ENCODE results near the gene PCDHA7.
"Not testable (repeated sequence)": the region's sequence is repeated elsewhere in the genome, so short reads cannot be mapped to it uniquely, and the experiment has no call there.

Gene PCDHA7

DNA sequence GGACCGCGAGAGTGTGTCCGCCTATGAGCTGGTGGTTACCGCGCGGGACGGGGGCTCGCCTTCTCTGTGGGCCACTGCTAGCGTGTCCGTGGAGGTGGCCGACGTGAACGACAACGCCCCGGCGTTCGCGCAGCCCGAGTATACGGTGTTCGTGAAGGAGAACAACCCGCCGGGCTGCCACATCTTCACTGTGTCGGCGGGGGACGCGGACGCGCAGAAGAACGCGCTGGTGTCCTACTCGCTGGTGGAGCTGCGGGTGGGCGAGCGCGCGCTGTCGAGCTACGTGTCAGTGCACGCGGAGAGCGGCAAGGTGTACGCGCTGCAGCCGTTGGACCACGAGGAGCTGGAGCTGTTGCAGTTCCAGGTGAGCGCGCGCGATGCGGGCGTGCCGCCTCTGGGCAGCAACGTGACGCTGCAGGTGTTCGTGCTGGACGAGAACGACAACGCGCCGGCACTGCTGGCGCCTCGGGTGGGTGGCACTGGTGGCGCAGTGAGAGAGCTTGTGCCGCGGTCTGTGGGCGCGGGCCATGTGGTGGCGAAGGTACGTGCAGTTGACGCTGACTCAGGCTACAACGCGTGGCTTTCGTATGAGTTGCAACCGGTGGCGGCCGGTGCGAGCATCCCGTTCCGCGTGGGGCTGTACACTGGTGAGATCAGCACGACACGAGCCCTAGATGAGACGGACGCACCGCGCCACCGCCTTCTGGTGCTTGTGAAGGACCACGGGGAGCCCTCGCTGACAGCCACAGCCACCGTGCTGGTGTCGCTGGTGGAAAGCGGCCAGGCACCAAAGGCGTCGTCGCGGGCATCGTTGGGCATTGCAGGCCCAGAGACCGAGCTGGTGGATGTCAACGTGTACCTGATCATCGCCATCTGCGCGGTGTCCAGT lies 1.8 kb downstream of the PCDHA7 start:
- TF ChIP-seq, protein P1, sequence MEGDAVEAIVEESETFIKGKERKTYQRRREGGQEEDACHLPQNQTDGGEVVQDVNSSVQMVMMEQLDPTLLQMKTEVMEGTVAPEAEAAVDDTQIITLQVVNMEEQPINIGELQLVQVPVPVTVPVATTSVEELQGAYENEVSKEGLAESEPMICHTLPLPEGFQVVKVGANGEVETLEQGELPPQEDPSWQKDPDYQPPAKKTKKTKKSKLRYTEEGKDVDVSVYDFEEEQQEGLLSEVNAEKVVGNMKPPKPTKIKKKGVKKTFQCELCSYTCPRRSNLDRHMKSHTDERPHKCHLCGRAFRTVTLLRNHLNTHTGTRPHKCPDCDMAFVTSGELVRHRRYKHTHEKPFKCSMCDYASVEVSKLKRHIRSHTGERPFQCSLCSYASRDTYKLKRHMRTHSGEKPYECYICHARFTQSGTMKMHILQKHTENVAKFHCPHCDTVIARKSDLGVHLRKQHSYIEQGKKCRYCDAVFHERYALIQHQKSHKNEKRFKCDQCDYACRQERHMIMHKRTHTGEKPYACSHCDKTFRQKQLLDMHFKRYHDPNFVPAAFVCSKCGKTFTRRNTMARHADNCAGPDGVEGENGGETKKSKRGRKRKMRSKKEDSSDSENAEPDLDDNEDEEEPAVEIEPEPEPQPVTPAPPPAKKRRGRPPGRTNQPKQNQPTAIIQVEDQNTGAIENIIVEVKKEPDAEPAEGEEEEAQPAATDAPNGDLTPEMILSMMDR (IDR thresholded peaks at IDR 0.05; ENCODE audit: low read length, missing control alignments) = no peak
- H3K4me3 ChIP-seq (replicated peaks; ENCODE audit: low read depth, low read length) = no peak overlapping the region
- no peak for DNase-seq (ENCODE audit: low read depth)

DNA sequence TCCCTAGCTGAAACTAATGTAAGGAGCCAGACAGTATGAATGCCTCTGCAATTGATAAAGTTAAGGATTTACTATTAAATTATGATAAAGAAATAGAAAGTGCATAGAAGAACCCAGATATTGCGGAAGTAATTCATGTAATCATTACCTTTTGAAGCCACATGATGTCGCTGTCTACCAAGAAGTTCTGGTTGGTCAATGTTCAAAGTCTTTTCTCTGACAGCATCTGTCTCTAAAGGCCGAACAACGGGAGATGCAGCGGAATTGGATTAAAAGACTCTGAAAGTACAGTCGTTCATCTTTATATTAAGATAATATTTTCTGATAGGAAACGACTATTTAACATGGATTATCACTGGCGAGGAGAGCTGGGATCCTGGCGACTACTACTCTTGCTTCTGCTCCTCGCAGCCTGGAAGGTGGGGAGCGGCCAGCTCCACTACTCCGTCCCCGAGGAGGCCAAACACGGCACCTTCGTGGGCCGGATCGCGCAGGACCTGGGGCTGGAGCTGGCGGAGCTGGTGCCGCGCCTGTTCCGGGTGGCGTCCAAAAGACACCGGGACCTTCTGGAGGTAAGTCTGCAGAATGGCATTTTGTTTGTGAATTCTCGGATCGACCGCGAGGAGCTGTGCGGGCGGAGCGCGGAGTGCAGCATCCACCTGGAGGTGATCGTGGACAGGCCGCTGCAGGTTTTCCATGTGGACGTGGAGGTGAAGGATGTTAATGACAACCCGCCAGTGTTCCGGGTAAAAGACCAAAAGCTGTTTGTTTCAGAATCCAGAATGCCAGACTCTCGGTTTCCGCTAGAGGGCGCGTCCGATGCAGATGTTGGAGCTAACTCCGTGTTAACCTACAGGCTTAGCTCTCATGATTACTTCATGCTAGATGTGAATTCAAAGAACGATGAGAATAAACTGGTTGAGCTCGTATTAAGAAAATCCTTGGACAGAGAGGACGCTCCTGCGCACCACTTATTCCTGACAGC lies 7.2 kb downstream of the PCDHA7 start, which contains the start of gene PCDHA8:
TSS of gene PCDHA8 (plus strand) at position 210 of the 985 bp plus-strand sequence. CDS start at position 345, 135 bp downstream.
- no peak within 1 kb of the TSS for H3K4me3 ChIP-seq (replicated peaks; ENCODE audit: low read depth, low read length)
- DNase-seq (ENCODE audit: low read depth) = no peak
- TF ChIP-seq, protein P1 (IDR thresholded peaks at IDR 0.05; ENCODE audit: low read length, missing control alignments) = peak; percentile 6

DNA sequence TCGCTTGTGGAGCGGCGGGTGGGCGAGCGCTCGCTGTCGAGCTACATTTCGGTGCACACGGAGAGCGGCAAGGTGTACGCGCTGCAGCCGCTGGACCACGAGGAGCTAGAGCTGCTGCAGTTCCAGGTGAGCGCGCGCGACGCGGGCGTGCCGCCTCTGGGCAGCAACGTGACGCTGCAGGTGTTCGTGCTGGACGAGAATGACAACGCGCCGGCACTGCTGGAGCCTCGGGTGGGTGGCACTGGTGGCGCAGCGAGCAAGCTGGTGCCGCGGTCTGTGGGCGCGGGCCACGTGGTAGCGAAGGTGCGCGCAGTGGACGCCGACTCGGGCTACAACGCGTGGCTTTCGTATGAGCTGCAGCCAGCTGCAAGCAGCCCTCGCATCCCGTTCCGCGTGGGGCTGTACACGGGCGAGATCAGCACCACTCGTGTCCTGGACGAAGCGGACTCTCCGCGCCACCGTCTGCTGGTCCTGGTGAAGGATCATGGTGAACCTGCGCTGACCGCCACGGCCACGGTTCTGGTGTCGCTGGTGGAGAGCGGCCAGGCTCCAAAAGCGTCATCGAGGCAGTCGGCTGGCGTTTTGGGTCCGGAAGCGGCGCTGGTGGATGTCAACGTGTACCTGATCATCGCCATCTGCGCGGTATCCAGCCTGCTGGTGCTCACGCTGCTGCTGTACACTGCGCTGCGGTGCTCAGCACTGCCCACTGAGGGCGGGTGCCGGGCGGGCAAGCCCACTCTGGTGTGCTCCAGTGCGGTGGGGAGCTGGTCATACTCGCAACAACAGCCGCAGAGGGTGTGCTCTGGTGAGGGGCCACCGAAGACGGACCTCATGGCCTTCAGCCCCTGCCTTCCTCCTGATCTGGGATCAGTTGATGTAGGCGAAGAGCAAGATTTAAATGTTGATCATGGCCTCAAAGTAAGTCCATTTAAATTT lies 9.0 kb downstream of the PCDHA7 start:
- TF ChIP-seq, protein P1 (IDR thresholded peaks at IDR 0.05; ENCODE audit: low read length, missing control alignments) = no peak
- no peak for DNase-seq (ENCODE audit: low read depth)
- H3K4me3 ChIP-seq (replicated peaks; ENCODE audit: low read depth, low read length) = no peak overlapping the region

DNA sequence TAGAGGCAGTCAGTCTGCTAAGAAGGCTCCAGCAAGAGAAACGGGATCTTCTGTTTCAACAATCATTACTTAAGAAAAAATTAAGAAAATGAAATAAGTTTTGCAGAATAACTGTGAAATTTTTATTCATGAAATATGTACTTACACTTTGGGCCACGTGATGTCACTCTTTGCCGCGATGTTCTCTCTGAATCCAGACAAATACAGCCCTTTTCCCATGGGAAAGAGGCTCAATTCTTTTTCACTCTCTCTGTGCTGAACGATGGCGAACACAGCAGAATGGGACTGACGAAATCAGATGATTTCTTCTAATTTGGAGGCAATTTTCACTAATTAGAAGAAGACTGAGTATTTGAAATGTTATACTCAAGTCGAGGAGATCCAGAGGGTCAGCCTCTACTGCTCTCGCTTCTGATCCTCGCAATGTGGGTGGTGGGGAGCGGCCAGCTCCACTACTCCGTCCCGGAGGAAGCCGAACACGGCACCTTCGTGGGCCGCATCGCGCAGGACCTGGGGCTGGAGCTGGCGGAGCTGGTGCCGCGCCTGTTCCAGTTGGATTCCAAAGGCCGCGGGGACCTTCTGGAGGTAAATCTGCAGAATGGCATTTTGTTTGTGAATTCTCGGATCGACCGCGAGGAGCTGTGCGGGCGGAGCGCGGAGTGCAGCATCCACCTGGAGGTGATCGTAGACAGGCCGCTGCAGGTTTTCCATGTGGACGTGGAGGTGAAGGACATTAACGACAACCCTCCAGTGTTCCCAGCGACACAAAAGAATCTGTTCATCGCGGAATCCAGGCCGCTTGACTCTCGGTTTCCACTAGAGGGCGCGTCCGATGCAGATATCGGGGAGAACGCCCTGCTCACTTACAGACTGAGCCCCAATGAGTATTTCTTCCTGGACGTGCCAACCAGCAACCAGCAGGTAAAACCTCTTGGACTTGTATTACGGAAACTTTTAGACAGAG lies 14.4 kb downstream of the PCDHA7 start, which contains the start of gene PCDHA9:
TSS of gene PCDHA9 (plus strand) at position 244 of the 964 bp plus-strand sequence. CDS start at position 358, 114 bp downstream.
- H3K4me3 ChIP-seq (replicated peaks; ENCODE audit: low read depth, low read length) = not testable (repeated sequence)
- peak; percentile 20 for DNase-seq (ENCODE audit: low read depth)

DNA sequence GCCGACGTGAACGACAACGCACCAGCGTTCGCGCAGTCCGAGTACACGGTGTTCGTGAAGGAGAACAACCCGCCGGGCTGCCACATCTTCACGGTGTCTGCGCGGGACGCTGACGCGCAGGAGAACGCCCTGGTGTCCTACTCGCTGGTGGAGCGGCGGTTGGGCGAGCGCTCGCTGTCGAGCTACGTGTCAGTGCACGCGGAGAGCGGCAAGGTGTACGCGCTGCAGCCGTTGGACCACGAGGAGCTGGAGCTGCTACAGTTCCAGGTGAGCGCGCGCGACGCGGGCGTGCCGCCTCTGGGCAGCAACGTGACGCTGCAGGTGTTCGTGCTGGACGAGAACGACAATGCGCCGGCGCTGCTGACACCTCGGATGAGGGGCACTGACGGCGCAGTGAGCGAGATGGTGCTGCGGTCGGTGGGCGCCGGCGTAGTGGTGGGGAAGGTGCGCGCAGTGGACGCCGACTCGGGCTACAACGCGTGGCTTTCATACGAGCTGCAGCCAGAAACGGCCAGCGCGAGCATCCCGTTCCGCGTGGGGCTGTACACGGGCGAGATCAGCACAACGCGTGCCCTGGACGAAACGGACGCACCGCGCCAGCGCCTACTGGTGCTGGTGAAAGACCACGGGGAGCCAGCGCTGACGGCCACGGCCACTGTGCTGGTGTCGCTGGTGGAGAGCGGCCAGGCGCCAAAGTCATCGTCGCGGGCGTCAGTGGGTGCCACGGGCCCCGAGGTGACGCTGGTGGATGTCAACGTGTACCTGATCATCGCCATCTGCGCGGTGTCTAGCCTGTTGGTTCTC lies 16.0 kb downstream of the PCDHA7 start:
- H3K4me3 ChIP-seq (replicated peaks; ENCODE audit: low read depth, low read length); DNase-seq (ENCODE audit: low read depth): not testable (repeated sequence)

DNA sequence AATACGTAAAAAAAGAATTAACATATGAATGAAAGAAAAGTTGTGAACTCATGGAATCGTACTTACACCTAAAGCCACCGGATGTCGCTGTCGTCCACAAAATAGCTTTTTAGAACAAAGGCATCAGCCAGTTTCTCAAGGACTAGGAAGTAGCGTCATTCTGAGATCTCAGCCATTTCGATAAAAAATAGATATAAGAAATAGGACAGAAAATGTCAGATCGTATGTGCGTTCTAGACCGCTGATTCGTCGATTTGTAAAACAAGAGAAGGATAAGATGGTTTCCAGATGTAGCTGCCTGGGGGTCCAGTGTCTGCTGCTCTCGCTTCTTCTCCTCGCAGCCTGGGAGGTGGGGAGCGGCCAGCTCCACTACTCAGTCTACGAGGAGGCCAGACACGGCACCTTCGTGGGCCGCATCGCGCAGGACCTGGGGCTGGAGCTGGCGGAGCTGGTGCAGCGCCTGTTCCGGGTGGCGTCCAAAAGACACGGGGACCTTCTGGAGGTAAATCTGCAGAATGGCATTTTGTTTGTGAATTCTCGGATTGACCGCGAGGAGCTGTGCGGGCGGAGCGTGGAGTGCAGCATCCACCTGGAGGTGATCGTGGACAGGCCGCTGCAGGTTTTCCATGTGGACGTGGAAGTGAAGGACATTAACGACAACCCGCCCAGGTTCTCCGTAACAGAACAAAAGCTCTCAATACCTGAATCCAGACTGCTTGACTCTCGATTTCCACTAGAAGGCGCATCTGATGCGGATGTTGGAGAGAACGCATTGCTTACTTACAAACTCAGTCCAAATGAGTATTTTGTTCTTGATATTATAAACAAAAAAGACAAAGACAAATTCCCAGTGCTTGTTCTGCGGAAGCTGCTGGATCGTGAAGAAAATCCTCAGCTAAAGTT lies 22.0 kb downstream of the PCDHA7 start, which contains the start of gene PCDHA10:
TSS of gene PCDHA10 (plus strand) at position 126 of the 903 bp plus-strand sequence. CDS start at position 278, 152 bp downstream.
- peak; percentile 15 for DNase-seq (ENCODE audit: low read depth)
- TF ChIP-seq, protein P1 (IDR thresholded peaks at IDR 0.05; ENCODE audit: low read length, missing control alignments) = no peak

More for the DNA sequence above, 22.0 kb downstream of the PCDHA7 start, which contains the start of gene PCDHA10:
- H3K4me3 ChIP-seq (replicated peaks; ENCODE audit: low read depth, low read length) = no peak within 1 kb of the TSS

All from fibroblast of pulmonary artery (primary cell).